HG03575 (cell line): ENCODE measurements around the gene SSC4D.
"Not testable (repeated sequence)": the region's sequence is repeated elsewhere in the genome, so short reads cannot be mapped to it uniquely, and the experiment has no call there.

ENCODE experiments used
- ATAC-seq: cut with Tn5 transposase; IDR thresholded peaks from one replicate; pipeline ENCODE4 v1.9.1; 2021; ENCODE audit not compliant: unreplicated experiment, insufficient number of reproducible peaks, low FRiP score; ENCODE audit errors: extremely low read depth

Gene SSC4D

DNA sequence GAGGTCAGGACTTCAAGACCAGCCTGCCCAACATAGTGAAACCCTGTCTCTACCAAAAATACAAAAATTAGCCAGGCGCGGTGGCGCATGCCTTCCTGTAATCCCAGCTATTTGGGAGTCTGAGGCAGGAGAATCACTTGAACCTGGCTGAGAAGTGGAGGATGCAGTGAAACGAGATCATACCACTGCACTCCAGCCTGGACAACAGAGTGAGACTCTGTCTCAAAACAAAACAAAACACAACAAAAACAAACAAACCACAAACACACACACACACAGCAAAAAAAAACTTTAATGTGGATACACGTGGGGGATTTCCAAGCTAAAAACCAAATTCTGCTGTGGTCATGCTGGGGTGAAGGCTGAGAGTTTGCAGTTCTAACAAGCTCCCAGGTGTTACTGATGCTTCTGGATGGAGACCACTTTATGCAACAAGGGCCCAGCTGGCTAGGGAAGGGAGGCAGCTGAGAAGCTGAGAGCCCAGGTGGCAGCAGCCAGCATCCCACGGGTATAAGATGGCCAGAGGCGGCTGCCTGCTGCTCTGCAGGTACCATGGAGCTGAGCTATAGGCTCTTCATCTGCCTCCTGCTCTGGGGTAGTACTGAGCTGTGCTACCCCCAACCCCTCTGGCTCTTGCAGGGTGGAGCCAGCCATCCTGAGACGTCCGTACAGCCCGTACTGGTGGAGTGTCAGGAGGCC, 15.1 kb upstream of the SSC4D start, which contains the start of gene ZP3:
ZP3 (plus strand) TSS at position 538 of the 699 bp plus-strand sequence; CDS start at position 553, 15 bp downstream.
- ATAC-seq, result no peak

DNA sequence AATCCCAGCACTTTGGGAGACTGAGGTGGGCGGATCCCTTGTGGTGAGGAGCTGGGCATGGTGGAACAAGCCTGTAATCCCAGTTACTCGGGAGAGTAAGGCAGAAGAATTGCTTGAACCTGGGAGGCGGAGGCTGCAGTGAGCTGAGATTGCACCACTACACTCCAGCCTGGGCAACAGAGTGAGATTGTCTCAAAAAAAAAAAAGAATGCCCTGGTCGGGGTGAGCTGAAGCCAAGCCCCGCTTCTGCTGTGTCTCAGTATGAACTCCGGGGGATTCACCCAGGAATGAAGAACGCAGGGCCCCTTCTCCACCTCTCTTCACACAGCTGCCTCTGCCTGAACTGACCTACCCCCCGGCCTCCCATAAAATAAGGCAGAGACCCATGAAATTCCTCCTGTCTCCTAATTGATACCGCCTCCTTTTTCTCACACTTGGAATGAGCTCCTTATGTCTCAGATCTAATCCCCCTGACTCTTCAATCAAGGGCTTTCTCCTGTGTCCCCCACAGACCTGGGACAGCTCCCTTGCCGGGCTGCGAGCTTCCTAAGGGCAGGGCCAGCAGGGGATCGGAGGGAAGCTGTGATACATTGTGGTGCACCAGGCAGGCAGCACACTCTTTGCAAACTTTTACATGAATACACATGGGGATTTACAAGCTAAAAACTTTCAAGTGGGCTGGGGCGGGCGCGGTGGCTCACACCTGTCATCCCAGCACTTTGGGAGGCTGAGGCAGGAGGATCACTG, 14.3 kb upstream of the SSC4D start:
- no peak for ATAC-seq

DNA sequence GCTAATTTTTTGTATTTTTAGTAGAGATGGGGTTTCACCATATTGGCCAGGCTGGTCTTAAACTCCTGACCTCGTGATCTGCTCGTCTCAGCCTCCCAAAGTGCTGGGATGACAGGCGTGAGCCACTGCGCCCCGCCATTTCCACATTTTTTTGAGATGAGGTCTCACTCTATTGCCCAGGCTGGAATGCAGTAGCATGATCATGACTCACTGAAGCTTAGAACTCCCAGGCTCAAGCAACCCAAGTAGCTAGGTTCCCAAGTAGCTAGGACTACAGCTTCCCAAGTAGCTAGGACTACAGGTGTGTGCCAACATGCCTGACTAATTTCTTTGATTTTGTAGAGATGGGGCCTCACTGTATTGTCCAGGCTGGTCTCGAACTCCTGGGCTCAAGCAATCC, 11.6 kb upstream of the SSC4D start:
- ATAC-seq, result not testable (repeated sequence)

DNA sequence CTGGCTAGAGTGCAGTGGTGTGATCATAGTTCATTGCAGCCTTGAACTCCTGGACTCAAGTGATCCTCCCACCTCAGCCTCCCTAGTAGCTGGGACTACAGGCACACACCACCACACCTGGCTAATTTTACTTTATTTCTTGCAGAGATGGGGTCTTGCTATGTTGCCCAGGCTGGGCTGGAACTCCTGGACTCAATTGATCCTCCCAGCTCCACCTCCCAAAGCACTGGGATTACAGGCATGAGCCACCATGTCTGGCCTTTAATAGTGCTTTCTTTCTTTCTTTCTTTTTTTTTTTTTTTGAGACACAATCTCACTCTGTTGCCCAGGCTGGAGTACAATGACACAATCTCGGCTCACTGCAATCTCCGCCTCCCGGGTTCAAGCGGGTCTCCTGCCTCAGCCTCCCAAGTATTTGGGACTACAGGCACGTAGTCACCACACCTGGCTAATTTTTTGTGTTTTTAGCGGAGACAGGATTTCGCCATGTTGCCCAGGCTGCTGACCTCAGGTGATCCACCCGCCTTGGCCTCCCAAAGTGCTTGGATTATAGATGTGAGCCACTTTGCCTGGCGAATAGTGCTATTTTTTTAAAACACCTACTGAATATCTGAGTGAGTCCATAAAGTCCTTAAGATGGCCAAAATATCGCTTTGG, 8.3 kb upstream of the SSC4D start:
- ATAC-seq, result not testable (repeated sequence)

DNA sequence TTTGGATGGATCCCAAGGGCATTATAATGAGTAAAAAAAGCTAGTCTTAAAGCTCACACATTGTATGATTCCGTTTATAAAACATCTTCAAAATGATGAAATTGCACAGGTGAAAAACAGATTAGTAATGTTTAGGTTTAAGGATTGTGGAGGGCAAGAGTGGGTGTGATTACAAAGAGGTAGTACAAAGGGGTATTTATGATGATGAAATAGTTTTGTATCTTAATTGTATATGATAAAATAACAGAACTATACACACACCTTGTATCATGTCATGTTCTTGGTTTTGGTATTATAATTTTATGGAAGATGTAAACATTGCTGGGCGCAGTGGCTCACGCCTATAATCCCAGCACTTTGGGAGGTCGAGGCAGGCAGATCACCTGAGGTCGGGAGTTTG, 2.8 kb upstream of the SSC4D start:
- ATAC-seq, result no peak

DNA sequence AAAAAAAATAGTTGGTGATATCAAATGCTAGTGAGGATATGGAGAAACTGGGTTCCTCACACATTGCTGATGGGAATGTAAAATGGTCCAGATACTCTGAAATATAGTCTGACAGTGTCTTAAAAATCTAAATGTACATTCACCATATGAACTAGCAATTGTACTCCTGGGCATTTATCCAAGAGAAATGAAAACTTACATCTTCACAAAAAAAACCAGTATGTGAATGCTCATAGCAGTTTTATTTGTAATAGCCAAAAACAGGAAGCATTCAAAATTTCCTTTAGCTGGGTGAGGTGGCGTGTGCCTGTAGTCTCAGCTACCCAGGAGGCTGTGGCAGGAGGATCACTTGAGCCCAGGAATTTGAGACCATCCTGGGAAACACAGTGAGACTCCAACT, 2.1 kb upstream of the SSC4D start:
- ATAC-seq, result no peak

DNA sequence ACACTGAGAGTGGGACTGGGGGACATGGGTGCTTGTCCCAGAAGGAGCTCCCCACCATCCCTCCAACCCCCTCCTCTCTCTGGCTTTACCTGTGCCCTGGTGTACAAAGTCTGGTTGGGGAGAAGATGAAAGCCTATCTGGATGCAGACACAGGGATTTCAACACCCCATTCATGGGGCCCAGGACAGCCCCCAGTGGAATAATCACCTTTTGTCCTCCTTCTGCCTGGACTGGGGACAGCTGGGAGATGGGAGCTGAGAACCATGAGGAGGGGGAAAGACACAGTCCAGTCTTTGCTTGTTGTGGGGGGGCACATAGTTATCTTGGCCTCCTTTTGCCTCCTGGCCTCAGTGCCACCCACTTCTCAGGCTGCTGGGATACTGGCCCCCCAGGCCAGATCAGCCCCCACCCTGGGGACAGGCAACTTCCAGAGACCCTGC, 1.4 kb downstream of the SSC4D start:
- no peak for ATAC-seq

DNA sequence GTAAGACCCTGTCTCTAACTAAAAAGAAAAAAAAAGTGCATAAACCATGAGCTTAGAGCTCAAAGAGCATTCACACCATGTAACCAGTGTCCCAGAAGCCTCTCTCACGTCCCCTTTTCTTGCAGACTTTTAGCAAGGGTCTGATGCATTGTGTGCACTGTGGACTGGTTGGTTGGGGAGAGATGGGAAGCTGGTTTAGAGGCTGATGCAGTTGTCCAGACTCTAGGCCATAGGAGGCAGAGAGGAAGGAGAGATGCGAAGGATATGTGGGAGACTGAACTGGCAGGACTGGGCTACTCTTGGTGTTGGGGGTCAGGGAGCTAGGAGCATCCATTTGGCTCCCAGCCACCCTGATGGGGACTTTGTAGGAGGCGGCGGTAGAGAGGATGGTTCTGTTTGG, 1.8 kb downstream of the SSC4D start:
- no peak for ATAC-seq

DNA sequence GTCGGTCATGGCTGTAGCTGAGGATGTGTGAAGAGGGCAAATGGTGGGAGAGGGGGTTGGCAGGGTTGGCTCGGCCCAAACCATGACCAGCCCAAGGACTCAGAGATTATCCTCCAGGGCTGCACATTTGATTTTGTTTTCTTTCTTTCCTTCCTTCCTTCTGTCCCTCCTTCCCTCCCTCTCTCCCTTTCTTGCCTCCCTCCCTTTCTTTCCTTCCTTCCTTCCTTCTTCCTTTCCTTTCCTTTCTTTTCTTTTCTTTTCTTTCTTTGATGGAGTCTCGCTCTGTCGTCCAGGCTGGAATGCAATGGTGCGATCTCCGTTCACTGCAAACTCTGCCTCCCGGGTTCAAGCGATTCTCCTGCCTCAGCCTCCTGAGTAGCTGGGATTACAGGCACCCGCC, 3.8 kb downstream of the SSC4D start:
- ATAC-seq, result no peak

DNA sequence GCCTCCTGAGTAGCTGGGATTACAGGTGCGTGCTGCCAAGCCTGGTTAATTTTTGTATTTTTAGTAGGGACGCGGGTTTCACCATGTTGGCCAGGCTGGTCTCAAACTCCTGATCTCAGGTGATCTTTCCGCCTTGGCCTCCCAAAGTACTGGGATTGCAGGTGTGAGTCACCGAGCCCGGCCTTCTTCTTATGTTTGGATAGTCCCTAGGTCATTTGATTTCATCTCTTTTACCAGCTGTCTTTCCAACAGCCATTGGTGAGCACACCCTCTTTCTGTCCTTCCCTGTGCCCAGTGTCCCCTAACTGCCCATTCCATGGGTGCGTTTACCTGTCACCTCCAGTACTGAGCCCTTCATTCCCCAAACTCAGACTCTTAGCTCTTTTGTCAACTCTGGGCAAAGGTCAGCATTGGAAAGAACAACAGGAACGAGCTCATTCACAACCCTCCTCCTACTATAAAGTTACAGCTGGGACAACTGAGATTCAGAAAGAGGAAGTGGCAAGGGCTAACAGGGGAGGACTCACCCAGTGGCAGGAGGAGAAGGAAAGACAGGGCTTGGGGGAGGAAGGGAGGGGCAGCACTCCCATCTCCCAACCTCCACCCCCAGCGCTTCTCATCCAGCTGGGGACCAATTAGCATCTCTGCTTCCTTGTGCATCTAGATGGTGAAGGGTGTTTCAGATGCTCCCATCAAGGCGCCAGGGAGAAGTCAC, 5.6 kb downstream of the SSC4D start:
- ATAC-seq, result no peak

DNA sequence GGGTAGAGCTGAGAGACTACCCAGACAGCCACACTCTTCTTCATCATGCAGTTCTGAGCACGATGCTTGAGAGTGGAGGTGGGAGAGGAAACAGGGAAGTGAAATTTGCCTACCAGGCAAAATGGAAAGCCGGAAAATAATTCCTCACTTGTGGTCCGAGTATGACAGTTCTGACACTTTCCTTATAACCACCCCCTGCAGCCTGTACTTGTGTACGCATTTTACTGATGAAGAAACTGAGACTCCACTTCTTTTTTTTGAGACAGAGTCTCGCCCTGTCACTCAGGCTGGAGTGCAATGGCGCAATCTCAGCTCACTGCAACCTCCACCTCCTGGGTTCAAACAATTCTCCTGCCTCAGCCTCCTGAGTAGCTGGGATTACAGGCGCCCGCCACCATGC, 6.4 kb downstream of the SSC4D start:
- not testable (repeated sequence) for ATAC-seq

DNA sequence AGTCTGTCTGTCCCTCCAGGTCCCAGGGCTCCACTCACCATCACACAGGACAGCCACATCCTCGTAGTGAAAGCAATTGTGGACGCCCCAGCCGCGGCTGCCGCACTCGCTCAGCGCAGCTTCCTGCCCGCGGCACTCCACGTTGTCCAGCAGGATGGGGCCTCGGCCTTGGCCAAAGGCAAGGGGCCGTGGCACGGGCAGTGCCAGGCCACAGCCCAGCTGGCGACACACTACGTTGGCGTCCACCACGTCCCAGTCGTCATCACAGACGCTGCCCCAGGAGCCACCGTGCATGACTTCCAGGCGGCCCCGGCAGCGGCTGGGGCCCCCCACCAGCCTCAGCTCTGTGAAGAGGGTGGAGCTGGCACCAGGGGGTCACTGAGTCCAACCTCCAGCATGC, 9.2 kb downstream of the SSC4D start:
- ATAC-seq, result no peak

DNA sequence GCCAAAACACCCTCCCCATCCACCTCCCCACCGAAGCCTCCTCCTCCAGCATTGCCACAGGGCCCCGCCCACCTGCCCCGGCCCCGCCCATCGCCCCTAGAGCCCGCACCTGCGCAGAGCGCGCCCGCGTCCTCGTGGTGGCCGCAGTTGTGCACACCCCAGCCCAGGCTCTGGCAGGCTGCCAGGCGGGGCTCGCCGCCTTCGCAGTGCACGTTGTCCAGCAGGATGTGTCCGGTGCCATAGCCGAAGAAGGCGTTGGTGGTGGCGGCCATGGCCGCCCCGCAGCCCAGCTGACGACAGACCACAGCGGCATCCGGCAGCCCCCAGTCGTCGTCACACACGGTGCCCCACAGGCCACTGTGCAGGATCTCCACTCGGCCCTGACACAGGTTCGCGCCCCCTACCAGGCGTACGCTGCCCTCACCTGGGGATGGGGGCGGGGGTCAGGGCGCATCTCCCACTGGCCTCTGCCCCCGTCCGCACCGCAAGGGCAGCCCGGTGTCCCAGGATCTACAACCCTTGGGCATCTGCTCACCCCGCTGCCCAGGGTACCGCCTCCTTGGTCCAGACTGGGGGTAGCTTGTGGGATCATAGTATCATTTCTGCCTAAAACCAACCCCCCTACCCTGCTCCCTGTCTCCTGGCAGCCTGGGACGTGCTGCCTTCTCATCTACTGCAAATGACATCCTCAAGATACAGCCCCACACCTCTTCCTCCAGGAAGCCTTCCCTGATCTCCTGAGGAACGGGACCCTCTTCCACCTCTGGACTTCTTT, 11.9 kb downstream of the SSC4D start:
- no peak for ATAC-seq

DNA sequence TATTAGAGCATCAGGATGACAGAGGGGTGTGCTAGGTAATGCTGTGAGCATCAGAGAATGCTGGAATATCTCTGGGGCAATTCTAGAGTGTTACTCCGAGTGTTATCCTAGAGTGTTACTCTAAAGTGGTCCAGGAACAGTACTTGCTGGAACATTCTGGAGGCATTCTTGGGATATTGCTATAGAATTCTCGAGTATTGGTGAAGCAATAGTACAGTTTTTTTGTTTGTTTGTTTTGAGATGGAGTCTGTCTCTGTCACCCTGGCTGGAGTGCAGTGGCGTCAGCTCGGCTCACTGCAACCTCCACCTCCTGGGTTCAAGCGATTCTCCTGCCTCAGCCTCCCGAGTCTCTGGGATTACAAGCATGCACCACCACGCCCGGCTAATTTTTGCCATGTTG, 12.6 kb downstream of the SSC4D start:
- ATAC-seq, result no peak

DNA sequence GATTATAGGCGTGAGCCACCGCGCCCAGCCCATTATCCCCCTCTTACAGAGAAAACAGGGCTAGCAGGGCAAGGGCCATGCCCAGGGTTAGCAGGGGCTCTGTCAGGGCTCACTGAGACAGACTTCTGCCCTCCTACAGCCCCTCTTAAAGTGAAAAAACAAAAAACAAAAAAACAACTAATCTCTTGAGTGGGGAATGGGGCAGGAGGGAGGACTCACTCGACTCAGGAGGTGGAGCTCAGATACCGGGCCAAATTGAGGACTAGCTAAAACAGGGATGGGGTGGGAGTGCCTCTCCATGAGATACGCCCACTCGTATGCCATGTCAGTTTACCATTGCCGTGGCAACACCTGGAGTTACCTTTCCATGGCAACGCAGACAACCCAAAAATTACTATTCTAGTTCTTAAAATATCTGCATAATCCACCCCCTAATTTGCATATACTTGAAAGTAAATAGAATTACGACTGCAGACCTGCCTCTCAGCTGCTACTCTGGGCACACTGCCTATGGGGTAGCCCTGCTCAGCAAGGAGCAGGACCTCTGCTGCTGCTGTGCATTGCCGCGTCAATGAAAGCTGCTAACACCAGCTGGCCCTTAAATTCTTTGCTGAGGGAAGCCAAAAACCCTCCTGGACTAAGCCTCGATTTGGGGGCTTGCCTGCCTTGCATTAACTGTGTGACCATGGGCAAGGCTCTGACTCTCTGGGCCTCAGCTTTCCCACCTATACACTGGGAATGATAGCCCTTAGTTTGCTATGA, 13.4 kb downstream of the SSC4D start:
- no peak for ATAC-seq

DNA sequence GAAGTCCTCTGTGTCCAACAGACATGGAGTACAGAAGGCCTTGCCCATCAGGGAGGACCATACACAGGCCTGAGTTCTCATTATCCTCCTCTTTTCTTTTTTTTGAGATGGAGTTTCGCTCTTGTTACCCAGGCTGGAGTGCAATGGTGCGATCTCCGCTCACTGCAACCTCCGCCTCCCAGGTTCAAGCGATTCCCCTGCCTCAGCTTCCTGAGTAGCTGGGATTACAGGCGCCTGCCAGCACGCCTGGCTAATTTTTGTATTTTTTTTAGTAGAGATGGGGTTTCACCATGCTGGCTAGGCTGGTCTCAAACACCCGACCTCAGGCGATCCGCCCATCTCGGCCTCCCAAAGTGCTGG, 13.9 kb downstream of the SSC4D start:
- ATAC-seq, result not testable (repeated sequence)

DNA sequence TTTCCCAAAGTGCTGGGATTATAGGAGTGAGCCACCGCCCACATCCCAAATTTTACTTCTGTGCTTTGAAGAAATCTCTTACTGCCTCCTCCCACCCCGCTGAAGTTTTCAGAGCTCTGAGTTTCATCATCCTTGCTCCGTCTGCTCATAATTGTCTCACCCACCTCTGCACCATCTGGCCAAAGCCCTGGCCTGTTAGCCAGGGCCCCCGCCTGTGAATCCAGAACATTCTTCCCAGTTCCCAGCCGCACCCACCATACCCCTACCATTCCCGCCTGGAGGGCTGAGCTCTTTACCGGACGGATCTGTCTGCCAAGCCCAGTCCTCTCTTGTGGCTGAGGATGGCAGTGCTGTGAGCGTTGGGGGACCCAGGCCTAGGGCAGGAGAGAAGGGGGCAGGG, 14.5 kb downstream of the SSC4D start:
- no peak for ATAC-seq
